HUES48 (cell line): Measurements from ENCODE around the gene ZMYND8.
"Not testable (repeated sequence)": the region's sequence is repeated elsewhere in the genome, so short reads cannot be mapped to it uniquely, and the experiment has no call there.

Source experiments
- H3K27ac ChIP-seq: one replicate; pipeline ENCODE4 v1.7.0; 2013; ENCODE audit warnings: low read depth, low read length, inconsistent platforms
- H3K27me3 ChIP-seq: 2 replicates; pipeline ENCODE4 v1.6.1; 2013; ENCODE audit warnings: mild to moderate bottlenecking, low read length; ENCODE audit not compliant: control insufficient read depth, insufficient read depth
- H3K36me3 ChIP-seq: 2 replicates; pipeline ENCODE4 v1.6.1; 2013; ENCODE audit warnings: low read length; ENCODE audit not compliant: control insufficient read depth, insufficient read depth
- H3K4me1 ChIP-seq: 2 replicates; pipeline ENCODE4 v1.6.1; 2013; ENCODE audit warnings: mild to moderate bottlenecking, low read length; ENCODE audit not compliant: control insufficient read depth, insufficient read depth
- H3K4me3 ChIP-seq: 2 replicates; pipeline ENCODE4 v1.5.1; 2013; ENCODE audit warnings: mild to moderate bottlenecking, low read depth, low read length
- H3K9ac ChIP-seq: 2 replicates; pipeline ENCODE4 v1.6.1; 2013; ENCODE audit warnings: mild to moderate bottlenecking, low read depth, low read length, moderate library complexity
- H3K9me3 ChIP-seq: 2 replicates; pipeline ENCODE4 v1.6.1; 2013; ENCODE audit warnings: low read length; ENCODE audit not compliant: control insufficient read depth, insufficient read depth

Gene ZMYND8

DNA sequence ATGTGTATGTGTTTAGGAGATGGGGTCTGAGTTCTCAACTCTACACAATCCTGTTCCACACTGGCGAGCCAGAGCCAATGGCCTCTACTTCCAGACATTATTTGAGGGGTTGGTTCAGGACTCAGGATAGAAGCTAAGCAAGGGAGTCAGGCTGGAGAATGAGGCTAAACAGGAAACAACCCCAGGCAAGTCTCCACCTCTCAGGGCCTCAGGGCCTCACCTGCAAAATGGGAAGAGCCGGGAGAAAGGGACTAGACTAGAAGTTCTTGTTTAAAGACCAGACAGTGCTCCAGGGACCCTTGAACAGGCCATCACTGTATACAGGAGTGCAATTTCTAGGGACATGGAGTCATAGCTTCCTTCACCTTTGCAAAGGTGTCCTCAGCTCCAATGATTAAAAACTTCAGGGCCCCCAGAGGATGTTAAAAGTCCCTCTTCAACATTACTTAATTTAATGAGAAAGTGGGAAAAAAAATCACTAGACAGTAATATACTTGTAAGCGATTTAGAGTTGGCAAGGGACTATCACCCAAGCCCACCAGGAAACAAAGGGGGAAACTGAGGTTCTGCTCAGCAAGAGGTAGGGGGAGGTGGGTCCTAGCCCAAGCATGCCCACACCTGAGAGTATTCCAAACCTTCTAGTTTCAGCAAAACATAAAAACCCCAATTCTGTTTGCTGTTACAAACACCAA lies 41.7 kb downstream of the ZMYND8 start:
- Histone ChIP-seq H3K9me3 (no peaks in the 10 kb centered on the region), H3K4me3 (no peak overlapping the region), H3K4me1 (peaks cover 61% of the 10 kb centered on the region), H3K36me3 (peaks cover 21% of the 10 kb centered on the region), H3K27ac (peak overlapping the region; percentile 91), H3K9ac (no peak overlapping the region), H3K27me3 (no peaks in the 10 kb centered on the region)

DNA sequence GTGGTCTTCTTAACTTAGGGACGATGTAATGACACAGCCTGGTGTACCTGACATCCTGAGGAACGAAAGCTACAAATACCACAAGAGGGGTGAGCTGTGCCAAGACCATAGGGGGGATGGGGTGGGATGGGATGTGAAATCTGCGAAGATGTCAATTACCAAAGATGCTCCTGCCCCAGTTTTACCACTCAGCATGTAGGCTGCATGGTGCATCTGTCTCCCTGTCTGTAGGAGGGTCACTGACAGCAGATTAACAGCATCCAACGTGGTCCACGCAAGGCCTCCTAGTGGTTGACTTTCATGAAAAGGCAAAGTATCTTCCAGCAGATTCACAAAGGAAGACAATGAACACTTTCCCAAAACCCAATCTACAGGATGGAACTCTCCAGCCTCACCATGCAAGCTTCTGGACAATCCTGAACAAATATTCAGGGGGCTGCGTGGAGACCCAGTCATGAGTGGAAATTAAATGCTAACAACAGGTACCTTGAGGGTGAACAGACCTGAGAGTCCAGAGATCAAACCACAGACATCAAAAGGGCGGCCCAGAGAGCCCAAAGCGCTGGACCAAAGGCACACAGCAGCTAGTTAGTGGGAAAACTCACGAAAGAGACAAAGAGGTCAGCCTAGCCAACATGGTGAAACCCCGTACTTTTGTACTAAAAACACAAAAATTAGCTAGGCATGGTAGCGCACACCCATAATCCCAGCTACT lies 44.4 kb downstream of the ZMYND8 start:
- peak overlapping the region; percentile 50 for H3K27ac ChIP-seq
- peaks cover 41% of the 10 kb centered on the region for H3K36me3 ChIP-seq
- no peak overlapping the region for H3K9ac ChIP-seq
- H3K27me3 ChIP-seq: no peaks in the 10 kb centered on the region
- H3K9me3 ChIP-seq: no peaks in the 10 kb centered on the region
- no peak overlapping the region for H3K4me3 ChIP-seq
- H3K4me1 ChIP-seq: peaks cover 39% of the 10 kb centered on the region

DNA sequence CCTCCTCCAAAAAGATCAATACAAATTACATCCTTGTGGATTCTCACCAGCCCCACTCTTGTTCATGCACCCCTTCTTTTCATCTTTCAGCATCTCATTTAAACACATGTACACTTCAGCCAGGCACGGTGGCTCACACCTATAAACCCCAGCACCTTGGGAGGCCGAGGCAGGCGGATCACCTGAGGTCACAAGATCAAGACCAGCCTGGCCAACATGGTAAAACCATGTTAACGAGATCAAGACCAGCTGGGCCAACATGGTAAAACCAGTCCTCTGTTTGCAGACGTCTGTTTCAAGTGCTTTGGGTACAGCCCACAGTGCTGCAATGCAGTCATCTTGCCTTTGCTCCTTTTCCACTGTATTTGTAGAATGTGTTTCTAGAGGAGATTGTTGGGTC lies 45.3 kb downstream of the ZMYND8 start:
- peaks cover 49% of the 10 kb centered on the region for H3K36me3 ChIP-seq
- no peak overlapping the region for H3K9ac ChIP-seq
- H3K9me3 ChIP-seq: no peaks in the 10 kb centered on the region
- H3K27me3 ChIP-seq: no peaks in the 10 kb centered on the region
- no peak overlapping the region for H3K27ac ChIP-seq
- peaks cover 35% of the 10 kb centered on the region for H3K4me1 ChIP-seq
- no peak overlapping the region for H3K4me3 ChIP-seq

DNA sequence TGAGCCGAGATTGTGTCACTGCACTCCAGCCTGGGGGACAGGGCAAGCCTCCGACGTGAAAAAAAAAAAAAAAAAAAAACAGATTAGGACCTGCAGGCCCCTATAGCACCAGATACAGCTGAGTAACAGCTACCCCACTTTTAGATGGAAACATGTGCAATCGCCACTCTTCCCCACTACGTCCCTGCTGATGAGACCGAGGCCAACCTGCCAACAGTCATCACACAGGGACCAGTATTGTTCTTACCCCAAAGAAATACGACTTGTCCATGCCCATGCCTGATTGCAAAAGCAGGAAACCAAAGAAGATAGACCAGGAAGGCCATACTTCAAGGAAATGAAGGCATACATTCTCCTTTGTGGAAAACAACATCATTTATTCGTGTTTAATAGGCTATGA lies 45.8 kb downstream of the ZMYND8 start:
- Histone ChIP-seq H3K4me1 (peaks cover 32% of the 10 kb centered on the region), H3K4me3 (no peak overlapping the region), H3K9me3 (no peaks in the 10 kb centered on the region), H3K9ac (no peak overlapping the region), H3K27me3 (no peaks in the 10 kb centered on the region), H3K27ac (no peak overlapping the region), H3K36me3 (peaks cover 54% of the 10 kb centered on the region)

DNA sequence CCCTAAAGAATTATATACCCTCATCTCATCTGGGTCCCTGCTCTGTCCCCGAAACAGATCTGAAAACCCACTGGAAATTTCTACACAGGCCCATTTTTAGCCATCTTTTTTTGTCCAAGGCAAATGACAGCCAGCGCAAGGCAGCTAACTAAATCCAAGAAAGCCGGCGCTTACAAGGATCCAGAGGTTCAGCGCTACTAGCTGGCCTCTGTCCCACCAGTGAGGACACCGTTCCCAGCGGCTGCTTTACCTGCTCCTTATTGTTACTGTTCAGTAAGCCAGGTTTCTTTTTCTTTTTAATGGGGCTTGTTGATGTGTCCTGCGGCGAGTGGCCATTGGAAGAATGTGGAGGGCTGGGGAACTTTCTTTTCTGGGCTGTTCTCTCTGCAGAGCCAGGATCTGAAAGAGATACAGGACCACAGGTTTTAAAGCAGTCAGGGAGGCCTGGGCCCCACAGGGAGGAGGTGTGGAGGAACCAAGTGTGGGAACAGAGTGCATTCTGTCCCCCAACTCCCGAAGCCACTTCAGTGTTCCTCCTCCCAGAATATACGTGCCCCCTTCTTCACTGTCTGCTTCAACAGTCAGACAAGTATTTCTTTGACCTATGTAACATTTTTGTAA lies 46.6 kb downstream of the ZMYND8 start:
- Histone ChIP-seq H3K9ac (no peak overlapping the region), H3K4me3 (no peak overlapping the region), H3K9me3 (no peaks in the 10 kb centered on the region), H3K27ac (peak overlapping the region; percentile 62), H3K27me3 (no peaks in the 10 kb centered on the region), H3K36me3 (peaks cover 59% of the 10 kb centered on the region), H3K4me1 (peaks cover 24% of the 10 kb centered on the region)

DNA sequence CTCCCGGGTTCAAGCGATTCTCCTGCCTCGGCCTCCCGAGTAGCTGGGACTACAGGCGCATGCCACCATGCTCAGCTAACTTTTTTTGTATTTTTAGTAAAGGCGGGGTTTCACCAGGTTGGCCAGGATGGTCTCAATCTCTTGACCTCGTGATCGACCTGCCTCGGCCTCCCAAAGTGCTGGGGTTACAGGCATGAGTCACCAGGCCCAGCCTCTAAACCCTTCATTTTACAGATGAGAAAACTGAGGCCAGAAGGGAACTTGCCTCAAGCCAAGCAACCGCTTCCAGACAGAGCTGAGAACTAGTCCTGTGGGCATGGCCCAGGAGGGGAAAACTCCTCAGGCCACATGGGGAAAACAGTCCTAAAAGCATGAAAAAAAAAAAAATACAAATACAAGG lies 47.1 kb downstream of the ZMYND8 start:
- H3K4me1 ChIP-seq: peaks cover 21% of the 10 kb centered on the region
- no peaks in the 10 kb centered on the region for H3K9me3 ChIP-seq
- H3K27ac ChIP-seq: no peak overlapping the region
- H3K36me3 ChIP-seq: peaks cover 64% of the 10 kb centered on the region
- no peak overlapping the region for H3K9ac ChIP-seq
- H3K27me3 ChIP-seq: no peaks in the 10 kb centered on the region
- no peak overlapping the region for H3K4me3 ChIP-seq

DNA sequence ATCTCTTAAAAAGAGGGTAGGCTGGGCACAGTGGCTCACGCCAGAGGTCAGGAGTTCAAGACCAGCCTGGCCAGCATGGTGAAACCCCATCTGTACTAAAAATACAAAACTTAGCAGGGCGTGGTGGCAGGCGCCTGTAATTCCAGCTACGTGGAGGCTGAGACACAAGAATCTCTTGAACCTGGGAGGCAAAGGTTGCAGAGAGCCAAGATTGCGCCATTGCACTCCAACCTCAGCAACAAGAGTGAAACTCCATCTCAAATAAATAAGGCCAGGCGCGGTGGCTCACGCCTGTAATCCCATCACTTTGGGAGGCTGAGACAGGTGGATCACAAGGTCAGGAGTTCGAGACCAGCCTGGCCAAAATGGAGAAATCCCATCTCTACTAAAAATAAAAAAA lies 48.9 kb downstream of the ZMYND8 start:
- not testable (repeated sequence) for H3K9me3 ChIP-seq, H3K27me3 ChIP-seq, H3K27ac ChIP-seq, H3K4me3 ChIP-seq, H3K9ac ChIP-seq
- peaks cover 30% of the 10 kb centered on the region for H3K4me1 ChIP-seq
- peaks cover 81% of the 10 kb centered on the region for H3K36me3 ChIP-seq

DNA sequence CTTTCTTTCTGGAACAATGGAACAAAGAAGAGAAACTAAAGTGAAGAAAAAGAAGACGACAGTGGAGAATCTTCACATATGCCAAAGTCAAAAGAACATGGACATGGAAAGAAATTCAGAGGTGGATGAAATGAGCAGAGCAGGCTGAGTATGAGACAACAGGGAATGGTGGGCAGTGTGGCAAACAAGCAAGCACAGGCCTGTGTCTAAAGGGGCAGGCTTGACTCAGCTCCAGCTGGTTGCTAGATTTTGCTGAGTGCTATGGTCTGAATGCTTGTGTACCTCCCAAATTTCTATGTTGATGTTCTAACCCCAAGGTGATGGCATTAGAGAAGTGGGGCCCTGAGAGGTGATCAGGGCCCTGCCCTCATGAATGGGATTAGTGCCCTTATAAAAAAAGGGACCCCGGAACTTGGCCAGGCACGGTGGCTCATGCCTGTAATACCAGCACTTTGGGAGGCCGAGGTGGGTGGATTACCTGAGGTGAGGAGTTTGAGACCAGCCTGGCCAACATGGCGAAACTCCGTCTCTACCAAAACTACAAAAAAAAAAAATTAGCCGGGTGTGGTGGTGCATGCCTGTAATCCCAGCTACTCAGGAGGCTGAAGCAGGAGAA lies 49.6 kb downstream of the ZMYND8 start:
- Histone ChIP-seq H3K27ac (peak overlapping the region; percentile 7), H3K9ac (no peak overlapping the region), H3K4me1 (peaks cover 26% of the 10 kb centered on the region), H3K4me3 (no peak overlapping the region), H3K36me3 (peaks cover 84% of the 10 kb centered on the region), H3K27me3 (no peaks in the 10 kb centered on the region), H3K9me3 (no peaks in the 10 kb centered on the region)

DNA sequence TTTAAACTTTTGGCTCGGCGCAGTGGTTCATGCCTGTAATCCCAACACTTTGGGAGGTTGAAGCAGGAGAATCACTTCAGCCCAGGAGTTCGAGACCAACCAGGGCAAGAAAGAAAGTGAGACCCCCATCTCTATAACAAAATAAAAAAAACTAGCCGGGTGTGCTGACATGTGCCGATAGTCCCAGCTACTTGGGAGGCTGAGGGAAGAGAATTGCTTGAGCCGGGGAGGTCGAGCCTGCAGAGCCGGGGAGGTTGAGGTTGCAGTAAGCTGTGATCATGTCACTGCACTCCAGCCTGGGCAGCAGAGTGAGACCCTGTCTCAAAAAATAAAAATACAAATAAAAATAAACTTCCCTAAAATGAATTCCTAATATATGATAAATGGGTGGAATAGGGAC lies 50.4 kb downstream of the ZMYND8 start:
- H3K9ac ChIP-seq: no peak overlapping the region
- H3K4me3 ChIP-seq: no peak overlapping the region
- H3K36me3 ChIP-seq: peaks cover 83% of the 10 kb centered on the region
- peaks cover 26% of the 10 kb centered on the region for H3K4me1 ChIP-seq
- no peaks in the 10 kb centered on the region for H3K27me3 ChIP-seq
- no peak overlapping the region for H3K27ac ChIP-seq
- no peaks in the 10 kb centered on the region for H3K9me3 ChIP-seq

DNA sequence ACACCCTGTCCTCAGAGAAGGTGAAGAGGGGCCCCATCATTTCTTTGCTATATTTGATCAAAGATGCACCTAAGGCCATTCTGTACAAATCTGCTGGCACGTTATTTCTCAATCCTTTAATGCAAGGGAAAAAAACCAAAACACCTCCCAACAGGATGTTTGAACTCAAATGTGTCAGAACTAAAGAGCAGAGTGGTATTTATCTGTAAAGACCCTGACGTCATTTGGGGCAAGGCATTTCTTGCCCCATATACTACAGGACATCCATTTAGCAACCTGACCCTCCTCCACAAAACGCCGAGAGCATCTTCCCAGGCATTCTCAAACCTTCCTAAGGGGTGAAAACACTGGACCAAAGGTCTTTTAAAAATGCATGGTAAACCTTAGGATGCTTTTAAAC lies 50.8 kb downstream of the ZMYND8 start:
- no peak overlapping the region for H3K27ac ChIP-seq
- peaks cover 25% of the 10 kb centered on the region for H3K4me1 ChIP-seq
- no peaks in the 10 kb centered on the region for H3K9me3 ChIP-seq
- H3K4me3 ChIP-seq: no peak overlapping the region
- H3K27me3 ChIP-seq: no peaks in the 10 kb centered on the region
- no peak overlapping the region for H3K9ac ChIP-seq
- peaks cover 83% of the 10 kb centered on the region for H3K36me3 ChIP-seq

DNA sequence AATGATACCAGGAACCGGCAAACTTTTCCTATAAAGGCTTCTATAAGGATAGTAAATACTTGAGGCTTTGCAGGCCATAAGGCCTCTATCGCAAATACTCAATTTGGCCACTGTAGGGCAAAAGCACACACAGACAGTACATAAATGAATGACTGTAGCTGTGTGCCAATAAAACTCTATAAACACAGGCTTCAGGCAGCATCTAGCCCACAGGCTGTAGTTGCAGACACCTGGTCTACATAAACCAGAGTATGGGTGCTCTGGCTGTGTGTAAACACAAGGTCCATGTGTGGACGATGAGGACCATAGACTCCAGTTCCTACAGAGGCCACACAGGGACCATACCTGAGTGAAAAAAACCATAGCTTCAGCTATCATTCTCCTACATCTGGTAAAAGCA lies 52.2 kb downstream of the ZMYND8 start:
- H3K4me3 ChIP-seq: no peak overlapping the region
- no peak overlapping the region for H3K27ac ChIP-seq
- H3K36me3 ChIP-seq: peaks cover 82% of the 10 kb centered on the region
- H3K4me1 ChIP-seq: peaks cover 17% of the 10 kb centered on the region
- no peaks in the 10 kb centered on the region for H3K9me3 ChIP-seq
- H3K27me3 ChIP-seq: no peaks in the 10 kb centered on the region
- no peak overlapping the region for H3K9ac ChIP-seq
